ENCODE results near the gene IGF2BP1.

DNA sequence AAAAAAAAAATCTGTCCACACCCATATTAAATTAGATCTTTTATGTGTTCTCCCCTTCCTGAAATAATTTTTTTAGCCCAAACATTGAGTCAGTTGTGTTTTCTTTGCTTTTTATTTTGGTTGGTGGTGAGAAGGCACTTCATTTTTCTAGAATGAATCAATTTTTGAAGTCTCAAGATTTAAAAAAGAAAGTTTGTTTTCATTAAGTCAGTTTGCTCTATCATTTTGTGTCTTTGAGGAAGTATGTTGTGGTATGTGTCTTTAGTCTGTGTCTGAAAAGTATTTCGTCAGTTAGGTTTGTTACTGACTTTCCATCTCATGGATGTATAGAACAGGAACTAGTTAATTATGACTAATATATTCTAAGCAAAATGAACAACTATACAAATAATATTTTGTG is 3.8 kb downstream of the IGF2BP1 start:
- TF ChIP-seq, protein P1, sequence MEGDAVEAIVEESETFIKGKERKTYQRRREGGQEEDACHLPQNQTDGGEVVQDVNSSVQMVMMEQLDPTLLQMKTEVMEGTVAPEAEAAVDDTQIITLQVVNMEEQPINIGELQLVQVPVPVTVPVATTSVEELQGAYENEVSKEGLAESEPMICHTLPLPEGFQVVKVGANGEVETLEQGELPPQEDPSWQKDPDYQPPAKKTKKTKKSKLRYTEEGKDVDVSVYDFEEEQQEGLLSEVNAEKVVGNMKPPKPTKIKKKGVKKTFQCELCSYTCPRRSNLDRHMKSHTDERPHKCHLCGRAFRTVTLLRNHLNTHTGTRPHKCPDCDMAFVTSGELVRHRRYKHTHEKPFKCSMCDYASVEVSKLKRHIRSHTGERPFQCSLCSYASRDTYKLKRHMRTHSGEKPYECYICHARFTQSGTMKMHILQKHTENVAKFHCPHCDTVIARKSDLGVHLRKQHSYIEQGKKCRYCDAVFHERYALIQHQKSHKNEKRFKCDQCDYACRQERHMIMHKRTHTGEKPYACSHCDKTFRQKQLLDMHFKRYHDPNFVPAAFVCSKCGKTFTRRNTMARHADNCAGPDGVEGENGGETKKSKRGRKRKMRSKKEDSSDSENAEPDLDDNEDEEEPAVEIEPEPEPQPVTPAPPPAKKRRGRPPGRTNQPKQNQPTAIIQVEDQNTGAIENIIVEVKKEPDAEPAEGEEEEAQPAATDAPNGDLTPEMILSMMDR (conservative IDR thresholded peaks at IDR 0.05 in 1 of 2, IDR thresholded peaks at IDR 0.05 in 1 of 2; ENCODE audit: extremely low read depth in 1 of 2, insufficient read depth in 1 of 2, low read depth in 1 of 2, low read length in 2 of 2): no peak
- no peak for TF ChIP-seq EZH2 (IDR thresholded peaks at IDR 0.05; ENCODE audit: borderline replicate concordance, low read length)

Measured in mammary epithelial cell (primary cell).